ENCODE results near the gene SSH2.
A peak's percentile ranks its signal among the peaks of the same experiment; 100 is the strongest.

Gene SSH2

GRCh38 chr17:29630630-29631193 lies 299.3 kb downstream of the SSH2 start:
- H3K4me1 Mint-ChIP-seq, result peaks cover 32% of the 10 kb centered on the region
- DNase-seq (ENCODE audit: low spot score in 2 of 2) (no peak), ATAC-seq (no peak)
- H3K4me3 Mint-ChIP-seq, result no peak overlapping the region
- H3K27ac Mint-ChIP-seq, result peak overlapping the region; percentile 30
- H3K36me3 Mint-ChIP-seq, result peaks cover 76% of the 10 kb centered on the region
- H3K9me3 Mint-ChIP-seq, result no peaks in the 10 kb centered on the region

- H3K4me1 Mint-ChIP-seq, result peaks cover 40% of the 10 kb centered on the region
- peak overlapping the region; percentile 84 for H3K27ac Mint-ChIP-seq
- H3K4me3 Mint-ChIP-seq, result no peak overlapping the region
- ATAC-seq (no peak), DNase-seq (ENCODE audit: low spot score in 2 of 2) (no peak)
- peaks cover 76% of the 10 kb centered on the region for H3K36me3 Mint-ChIP-seq
- no peaks in the 10 kb centered on the region for H3K9me3 Mint-ChIP-seq
These were observed 300.2 kb downstream of the SSH2 start for GRCh38 chr17:29629839-29630238.

GRCh38 chr17:29628644-29629043 lies 301.4 kb downstream of the SSH2 start:
- H3K9me3 Mint-ChIP-seq, result no peaks in the 10 kb centered on the region
- peaks cover 46% of the 10 kb centered on the region for H3K4me1 Mint-ChIP-seq
- ATAC-seq, result no peak
- H3K4me3 Mint-ChIP-seq, result no peak overlapping the region
- H3K27ac Mint-ChIP-seq, result peak overlapping the region; percentile 84
- no peak for DNase-seq (ENCODE audit: low spot score in 2 of 2)
- H3K36me3 Mint-ChIP-seq, result peaks cover 72% of the 10 kb centered on the region

GRCh38 chr17:29627951-29628350 lies 302.1 kb downstream of the SSH2 start:
- H3K9me3 Mint-ChIP-seq, result no peaks in the 10 kb centered on the region
- DNase-seq (ENCODE audit: low spot score in 2 of 2) (no peak), ATAC-seq (no peak)
- H3K27ac Mint-ChIP-seq, result peak overlapping the region; percentile 84
- peaks cover 53% of the 10 kb centered on the region for H3K4me1 Mint-ChIP-seq
- H3K4me3 Mint-ChIP-seq, result no peak overlapping the region
- H3K36me3 Mint-ChIP-seq, result peaks cover 70% of the 10 kb centered on the region

GRCh38 chr17:29625037-29625750 lies 304.8 kb downstream of the SSH2 start:
- Mint-ChIP-seq H3K36me3 (peaks cover 52% of the 10 kb centered on the region), H3K27ac (peak overlapping the region; percentile 84), H3K9me3 (no peaks in the 10 kb centered on the region), H3K4me3 (no peak overlapping the region), H3K4me1 (peaks cover 64% of the 10 kb centered on the region)
- ATAC-seq, result no peak
- DNase-seq (ENCODE audit: low spot score in 2 of 2), result no peak

- Mint-ChIP-seq H3K36me3 (peaks cover 46% of the 10 kb centered on the region), H3K4me3 (no peak overlapping the region), H3K27ac (peak overlapping the region; percentile 43), H3K4me1 (peaks cover 58% of the 10 kb centered on the region), H3K9me3 (no peaks in the 10 kb centered on the region)
- ATAC-seq, result peak; percentile 64
- no peak for DNase-seq (ENCODE audit: low spot score in 2 of 2)
These were observed 305.4 kb downstream of the SSH2 start for GRCh38 chr17:29624586-29624985.

GRCh38 chr17:29623283-29623647 lies 306.8 kb downstream of the SSH2 start:
- H3K27ac Mint-ChIP-seq, result peak overlapping the region; percentile 64
- H3K4me3 Mint-ChIP-seq, result peak overlapping the region; percentile 72
- no peaks in the 10 kb centered on the region for H3K9me3 Mint-ChIP-seq
- DNase-seq (ENCODE audit: low spot score in 2 of 2) (no peak), ATAC-seq (no peak)
- H3K36me3 Mint-ChIP-seq, result peaks cover 34% of the 10 kb centered on the region
- H3K4me1 Mint-ChIP-seq, result peaks cover 46% of the 10 kb centered on the region

- Mint-ChIP-seq H3K4me1 (peaks cover 44% of the 10 kb centered on the region), H3K27ac (peak within 1 kb of the TSS; percentile 64), H3K4me3 (peak within 1 kb of the TSS; percentile 72), H3K36me3 (peaks cover 35% of the 10 kb centered on the region), H3K9me3 (no peaks in the 10 kb centered on the region)
- peak; percentile 51 for ATAC-seq
- DNase-seq (ENCODE audit: low spot score in 2 of 2), result peak; percentile 53 to 77
These were observed 307.4 kb downstream of the SSH2 start, which contains the start of gene CORO6 for GRCh38 chr17:29622337-29623282. CORO6 (minus strand) TSS chr17:29622912; CDS start chr17:29621421, 1,491 bp downstream.

- no peak overlapping the region for H3K27ac Mint-ChIP-seq
- peak overlapping the region; percentile 72 for H3K4me3 Mint-ChIP-seq
- H3K9me3 Mint-ChIP-seq, result no peaks in the 10 kb centered on the region
- peaks cover 50% of the 10 kb centered on the region for H3K4me1 Mint-ChIP-seq
- DNase-seq (ENCODE audit: low spot score in 2 of 2) (no peak), ATAC-seq (no peak)
- peaks cover 36% of the 10 kb centered on the region for H3K36me3 Mint-ChIP-seq
These were observed 308.3 kb downstream of the SSH2 start for GRCh38 chr17:29621751-29622194.

GRCh38 chr17:29620779-29621500 lies 309.1 kb downstream of the SSH2 start:
- Mint-ChIP-seq H3K4me1 (peaks cover 57% of the 10 kb centered on the region), H3K36me3 (peaks cover 33% of the 10 kb centered on the region), H3K4me3 (no peak overlapping the region), H3K9me3 (no peaks in the 10 kb centered on the region), H3K27ac (no peak overlapping the region)
- DNase-seq (ENCODE audit: low spot score in 2 of 2) (no peak), ATAC-seq (no peak)

GRCh38 chr17:29620271-29620670 lies 309.8 kb downstream of the SSH2 start:
- Mint-ChIP-seq H3K27ac (no peak overlapping the region), H3K4me3 (no peak overlapping the region), H3K9me3 (no peaks in the 10 kb centered on the region), H3K4me1 (peaks cover 57% of the 10 kb centered on the region), H3K36me3 (peaks cover 33% of the 10 kb centered on the region)
- ATAC-seq (no peak), DNase-seq (ENCODE audit: low spot score in 2 of 2) (no peak)

- H3K4me1 Mint-ChIP-seq, result peaks cover 58% of the 10 kb centered on the region
- DNase-seq (ENCODE audit: low spot score in 2 of 2) (no peak), ATAC-seq (no peak)
- H3K4me3 Mint-ChIP-seq, result no peak overlapping the region
- no peaks in the 10 kb centered on the region for H3K9me3 Mint-ChIP-seq
- H3K27ac Mint-ChIP-seq, result no peak overlapping the region
- peaks cover 28% of the 10 kb centered on the region for H3K36me3 Mint-ChIP-seq
These were observed 310.8 kb downstream of the SSH2 start for GRCh38 chr17:29619251-29619650.

- no peak for DNase-seq (ENCODE audit: low spot score in 2 of 2)
- Mint-ChIP-seq H3K4me3 (peak overlapping the region; percentile 82), H3K27ac (no peak overlapping the region), H3K36me3 (peaks cover 28% of the 10 kb centered on the region), H3K9me3 (no peaks in the 10 kb centered on the region), H3K4me1 (peaks cover 57% of the 10 kb centered on the region)
- ATAC-seq, result no peak
These were observed 311.6 kb downstream of the SSH2 start for GRCh38 chr17:29618272-29619065.

Data from stimulated activated effector memory CD8-positive, alpha-beta T cell treated with anti-CD3 and anti-CD28 coated beads, Interleukin-12 subunit alpha, Interleukin-12 subunit beta, amount 100 ng/mL, for 72 hours (primary cell).